ENCODE results near the gene MMP19.
A peak's percentile ranks its signal among the peaks of the same experiment; 100 is the strongest.

MMP19 gene

GRCh38 chr12:55812088-55812487, 30.6 kb downstream of the MMP19 start:
- H3K9ac ChIP-seq: no peak overlapping the region
- TF ChIP-seq CTCF (conservative IDR thresholded peaks at IDR 0.05; ENCODE audit: low read depth, low read length): no peak

DNA sequence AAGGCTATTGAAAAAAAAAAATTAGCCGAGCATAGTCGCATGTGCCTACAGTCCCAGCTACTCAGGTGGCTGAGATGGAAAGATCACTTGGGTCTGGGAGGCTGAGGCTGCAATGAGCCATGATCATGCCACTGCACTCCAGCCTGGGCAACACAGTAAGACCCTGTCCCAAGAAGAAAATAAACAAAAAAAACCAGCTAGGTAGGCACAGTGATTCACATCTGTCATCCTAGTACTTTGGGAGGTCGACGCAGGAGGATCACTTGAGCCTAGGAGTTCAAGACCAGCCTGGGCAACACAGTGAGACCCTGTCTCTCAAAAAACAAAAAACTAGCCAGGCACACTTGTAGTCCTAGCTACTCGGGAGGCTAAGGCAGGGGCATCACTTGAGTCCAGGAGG, 33.5 kb downstream of the MMP19 start:
- peaks cover 17% of the 10 kb centered on the region; the same call in 1 of the 2 replicates for H3K36me3 ChIP-seq (ENCODE audit: insufficient read depth)
- H3K4me1 ChIP-seq (ENCODE audit: low read depth, poor library complexity, severe bottlenecking): peaks cover 3% of the 10 kb centered on the region
- no peak overlapping the region for H3K4me3 ChIP-seq (IDR thresholded peaks at IDR 0.05; ENCODE audit: insufficient read depth, low read depth, low read length)
- no peak overlapping the region for H2AFZ ChIP-seq (ENCODE audit: low read depth)
- H3K9ac ChIP-seq: no peak overlapping the region
- peaks cover 98% of the 10 kb centered on the region for H3K79me2 ChIP-seq (ENCODE audit: insufficient read depth, low read depth)
- no peak overlapping the region for H3K27ac ChIP-seq
- H3K4me2 ChIP-seq: no peak overlapping the region
- H3K27me3 ChIP-seq (ENCODE audit: insufficient read depth, low read depth): no peaks in the 10 kb centered on the region
- H4K20me1 ChIP-seq (ENCODE audit: insufficient read depth): peaks cover 36% of the 10 kb centered on the region; the same call in 1 of the 2 replicates
- no peak for TF ChIP-seq CTCF (conservative IDR thresholded peaks at IDR 0.05; ENCODE audit: low read depth, low read length)

More at GRCh38 chr12:55812088-55812487, 30.6 kb downstream of the MMP19 start:
- Histone ChIP-seq H3K36me3 (ENCODE audit: insufficient read depth) (peaks cover 24% of the 10 kb centered on the region; the same call in 1 of the 2 replicates), H3K27me3 (ENCODE audit: insufficient read depth, low read depth) (no peaks in the 10 kb centered on the region), H2AFZ (ENCODE audit: low read depth) (no peak overlapping the region), H3K4me2 (no peak overlapping the region), H3K4me1 (ENCODE audit: low read depth, poor library complexity, severe bottlenecking) (peaks cover 25% of the 10 kb centered on the region), H4K20me1 (ENCODE audit: insufficient read depth) (0 out of 2 replicates have a peak, but pooled peaks cover 27% of the 10 kb centered on the region), H3K79me2 (ENCODE audit: insufficient read depth, low read depth) (peaks cover 100% of the 10 kb centered on the region), H3K4me3 (IDR thresholded peaks at IDR 0.05; ENCODE audit: insufficient read depth, low read depth, low read length) (no peak overlapping the region), H3K27ac (no peak overlapping the region)

GRCh38 chr12:55806982-55807381, 35.8 kb downstream of the MMP19 start:
- no peak overlapping the region for H3K9ac ChIP-seq
- no peak for TF ChIP-seq CTCF (conservative IDR thresholded peaks at IDR 0.05; ENCODE audit: low read depth, low read length)
- no peak overlapping the region for H3K4me3 ChIP-seq (IDR thresholded peaks at IDR 0.05; ENCODE audit: insufficient read depth, low read depth, low read length)
- H3K27ac ChIP-seq: no peak overlapping the region
- H3K4me2 ChIP-seq: no peak overlapping the region
- H3K36me3 ChIP-seq (ENCODE audit: insufficient read depth): peaks cover 29% of the 10 kb centered on the region; the same call in 1 of the 2 replicates
- H4K20me1 ChIP-seq (ENCODE audit: insufficient read depth): peaks cover 29% of the 10 kb centered on the region
- H3K79me2 ChIP-seq (ENCODE audit: insufficient read depth, low read depth): peaks cover 93% of the 10 kb centered on the region
- no peaks in the 10 kb centered on the region for H3K4me1 ChIP-seq (ENCODE audit: low read depth, poor library complexity, severe bottlenecking)
- H3K27me3 ChIP-seq (ENCODE audit: insufficient read depth, low read depth): no peaks in the 10 kb centered on the region
- H2AFZ ChIP-seq (ENCODE audit: low read depth): no peak overlapping the region

DNA sequence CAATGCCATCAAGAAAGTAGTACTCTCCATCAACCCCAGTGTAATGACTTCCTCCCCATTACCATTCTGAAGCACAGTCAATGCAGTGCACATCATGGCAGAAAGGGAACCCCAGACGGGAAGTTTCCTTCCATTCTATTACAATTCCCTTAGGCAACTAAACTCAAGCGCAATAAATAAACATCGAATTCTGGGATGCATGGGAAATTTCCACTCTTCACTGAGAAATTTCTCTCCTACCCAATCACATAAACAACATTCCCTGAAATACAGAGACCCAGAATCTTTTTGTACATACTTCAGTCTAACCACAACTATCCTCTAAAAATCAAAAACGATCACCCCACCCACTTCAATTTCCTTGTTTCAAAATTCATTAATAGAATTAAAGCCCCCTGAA, 45.2 kb downstream of the MMP19 start:
- no peak; the same call in 1 of the 2 replicates for TF ChIP-seq CTCF (conservative IDR thresholded peaks at IDR 0.05; ENCODE audit: low read depth, low read length)
- H3K9ac ChIP-seq: no peak overlapping the region
- peak overlapping the region; percentile 9; the same call in 1 of the 2 replicates for H3K4me2 ChIP-seq
- H4K20me1 ChIP-seq (ENCODE audit: insufficient read depth): peaks cover 14% of the 10 kb centered on the region
- peaks cover 38% of the 10 kb centered on the region for H3K4me1 ChIP-seq (ENCODE audit: low read depth, poor library complexity, severe bottlenecking)
- H3K27me3 ChIP-seq (ENCODE audit: insufficient read depth, low read depth): no peaks in the 10 kb centered on the region
- peaks cover 55% of the 10 kb centered on the region; the same call in 1 of the 2 replicates for H3K36me3 ChIP-seq (ENCODE audit: insufficient read depth)
- no peak overlapping the region for H3K27ac ChIP-seq
- no peak overlapping the region for H3K4me3 ChIP-seq (IDR thresholded peaks at IDR 0.05; ENCODE audit: insufficient read depth, low read depth, low read length)
- peaks cover 19% of the 10 kb centered on the region; the same call in 1 of the 2 replicates for H3K79me2 ChIP-seq (ENCODE audit: insufficient read depth, low read depth)
- H2AFZ ChIP-seq (ENCODE audit: low read depth): no peak overlapping the region

Data from KMS-11 (cell line).